ENCODE data around the gene EBNA1BP2.
"Not testable (repeated sequence)": the region's sequence is repeated elsewhere in the genome, so short reads cannot be mapped to it uniquely, and the experiment has no call there.

EBNA1BP2 gene, protein sequence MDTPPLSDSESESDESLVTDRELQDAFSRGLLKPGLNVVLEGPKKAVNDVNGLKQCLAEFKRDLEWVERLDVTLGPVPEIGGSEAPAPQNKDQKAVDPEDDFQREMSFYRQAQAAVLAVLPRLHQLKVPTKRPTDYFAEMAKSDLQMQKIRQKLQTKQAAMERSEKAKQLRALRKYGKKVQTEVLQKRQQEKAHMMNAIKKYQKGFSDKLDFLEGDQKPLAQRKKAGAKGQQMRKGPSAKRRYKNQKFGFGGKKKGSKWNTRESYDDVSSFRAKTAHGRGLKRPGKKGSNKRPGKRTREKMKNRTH

DNA sequence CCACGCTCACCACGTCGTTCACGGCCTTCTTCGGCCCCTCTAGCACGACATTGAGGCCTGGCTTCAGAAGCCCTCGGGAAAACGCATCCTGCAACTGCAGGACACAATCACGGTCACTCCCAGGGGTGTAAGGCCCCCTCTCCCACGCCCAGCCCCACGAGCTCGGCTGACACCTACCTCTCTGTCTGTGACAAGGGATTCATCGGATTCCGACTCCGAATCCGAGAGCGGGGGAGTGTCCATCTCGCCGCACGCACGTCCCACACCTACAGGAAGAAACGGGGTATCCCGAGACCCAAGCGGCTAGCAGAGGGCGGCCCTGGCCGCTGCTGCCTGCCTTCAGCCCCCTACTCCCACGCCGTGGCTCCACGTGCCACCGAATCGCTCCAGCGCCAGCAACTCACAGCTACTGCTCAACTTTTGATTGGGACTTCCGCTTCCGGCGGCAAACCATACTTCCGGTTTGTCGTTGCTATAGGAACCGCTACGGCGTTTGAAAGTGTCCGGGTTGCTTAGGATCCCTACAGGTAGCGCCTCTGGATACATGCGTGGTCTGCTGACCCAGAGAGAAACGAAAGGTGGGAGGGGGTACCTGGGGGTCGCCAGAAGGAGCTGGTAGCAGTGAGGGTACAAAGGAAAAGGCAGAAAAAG is at the start of gene EBNA1BP2, which contains the start of gene CFAP57:
TSS of gene EBNA1BP2 (minus strand) at position 415 of the 651 bp plus-strand sequence. CDS start at position 243, 172 bp downstream.
TSS of gene CFAP57 (plus strand) at position 455 of the 651 bp plus-strand sequence. CDS start 424 bp downstream, outside the sequence.
- DNase-seq, result peak; percentile 94

- no peak for DNase-seq
Observed at GRCh38 chr1:43221797-43222196, 49.7 kb upstream of the EBNA1BP2 start.

GRCh38 chr1:43220905-43221778 is 49.1 kb upstream of the EBNA1BP2 start:
- DNase-seq, result no peak

- no peak for DNase-seq
Observed at GRCh38 chr1:43217747-43218146, 45.7 kb upstream of the EBNA1BP2 start.

GRCh38 chr1:43214501-43215444 is 42.7 kb upstream of the EBNA1BP2 start:
- no peak for DNase-seq

DNA sequence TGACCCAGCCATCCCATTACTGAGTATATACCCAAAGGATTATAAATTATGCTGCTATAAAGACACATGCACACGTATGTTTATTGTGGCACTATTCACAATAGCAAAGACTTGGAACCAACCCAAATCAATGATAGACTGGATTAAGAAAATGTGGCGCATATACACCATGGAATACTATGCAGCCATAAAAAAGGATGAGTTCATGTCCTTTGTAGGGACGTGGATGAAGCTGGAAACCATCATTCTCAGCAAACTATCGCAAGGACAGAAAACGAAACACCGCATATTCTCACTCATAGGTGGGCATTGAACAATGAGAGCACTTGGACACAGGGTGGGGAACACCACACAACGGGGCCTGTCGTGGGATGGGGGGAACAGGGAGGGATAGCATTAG is 36.2 kb upstream of the EBNA1BP2 start:
- DNase-seq, result not testable (repeated sequence)

- no peak for DNase-seq
Observed at GRCh38 chr1:43207229-43207853, 35.3 kb upstream of the EBNA1BP2 start.

DNA sequence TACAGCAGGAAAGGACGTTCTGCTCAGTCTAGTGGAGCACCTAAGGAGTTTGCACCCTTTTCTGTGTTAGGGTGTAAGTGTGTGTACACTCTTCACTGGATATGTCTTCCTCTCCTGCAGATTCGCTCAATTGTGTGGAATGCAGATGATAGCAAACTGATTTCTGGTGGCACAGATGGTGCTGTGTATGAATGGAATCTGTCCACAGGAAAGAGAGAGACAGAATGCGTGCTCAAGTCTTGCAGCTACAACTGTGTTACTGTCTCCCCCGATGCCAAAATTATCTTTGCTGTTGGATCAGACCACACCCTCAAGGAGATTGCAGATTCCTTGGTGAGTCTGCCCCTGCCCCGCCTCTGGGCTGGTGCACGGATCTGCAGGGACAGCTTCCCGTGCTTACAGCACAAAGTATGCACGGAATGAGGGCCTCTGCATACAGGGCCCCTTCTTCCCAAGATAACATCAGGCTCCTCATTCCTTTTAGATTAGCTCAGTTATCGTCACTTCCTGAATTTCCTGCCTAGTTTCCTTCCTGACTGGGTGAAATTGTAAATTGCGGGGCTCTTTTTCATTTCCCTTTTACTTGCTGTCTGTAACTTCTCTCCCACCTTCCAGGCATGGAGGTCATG is 34.6 kb upstream of the EBNA1BP2 start:
- no peak for DNase-seq

DNA sequence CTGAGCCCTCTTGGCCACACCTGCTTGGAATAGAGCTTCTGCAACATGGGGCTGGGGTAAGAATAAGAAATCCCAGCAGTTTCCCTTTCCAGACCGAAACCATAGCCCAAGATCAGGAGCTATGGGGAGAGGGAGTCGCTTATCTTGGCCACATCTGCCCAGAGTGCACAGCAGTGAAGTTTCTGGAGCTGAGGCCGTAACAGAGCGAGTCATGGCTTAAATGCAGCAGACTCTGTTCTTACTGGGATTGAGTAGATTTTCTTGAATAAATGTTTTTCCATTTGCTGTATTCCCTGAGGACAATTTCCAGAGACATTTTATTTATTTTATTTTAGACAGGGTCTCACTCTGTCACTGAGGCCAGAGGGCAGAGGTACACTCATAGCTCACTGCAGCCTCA is 33.6 kb upstream of the EBNA1BP2 start:
- DNase-seq, result no peak

DNA sequence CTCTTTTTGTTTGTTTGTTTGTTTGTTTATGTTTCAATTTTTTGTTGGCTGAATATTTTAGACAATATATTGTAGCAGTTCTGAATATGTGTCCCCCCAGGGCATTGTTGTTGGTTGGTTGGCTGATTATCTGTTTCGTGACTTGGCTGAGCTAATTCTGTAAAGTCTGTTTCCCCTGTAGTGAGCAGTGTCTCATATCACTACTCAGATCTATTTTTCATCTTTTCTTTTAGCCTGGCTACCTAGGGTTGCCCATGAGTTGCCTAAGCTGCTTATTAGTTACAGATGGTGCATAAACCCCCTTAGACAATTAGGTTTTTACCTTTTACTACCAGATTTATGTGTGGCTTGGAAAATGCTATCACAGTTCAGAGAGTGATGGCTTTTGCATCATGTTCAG is 32.3 kb upstream of the EBNA1BP2 start:
- DNase-seq, result peak; percentile 16

DNA sequence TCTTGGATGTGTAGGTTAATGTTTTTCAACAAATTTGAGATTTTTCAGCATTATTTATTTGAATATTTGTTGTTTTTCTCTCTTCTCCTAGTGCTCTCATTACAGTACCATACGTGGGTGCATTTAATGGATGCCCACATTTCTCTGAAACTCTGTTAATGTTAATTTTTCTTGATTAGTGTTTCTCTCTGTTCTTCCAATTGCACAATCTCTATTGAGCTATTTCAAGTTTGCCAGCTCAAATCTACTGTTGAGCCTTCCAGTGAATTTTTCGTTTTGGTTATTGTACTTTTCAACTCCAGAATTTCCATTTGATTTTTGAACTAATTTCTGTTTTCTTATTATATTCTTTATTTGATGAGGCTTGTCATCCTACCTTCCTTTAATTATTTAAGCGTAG is 31.8 kb upstream of the EBNA1BP2 start:
- DNase-seq, result no peak

DNA sequence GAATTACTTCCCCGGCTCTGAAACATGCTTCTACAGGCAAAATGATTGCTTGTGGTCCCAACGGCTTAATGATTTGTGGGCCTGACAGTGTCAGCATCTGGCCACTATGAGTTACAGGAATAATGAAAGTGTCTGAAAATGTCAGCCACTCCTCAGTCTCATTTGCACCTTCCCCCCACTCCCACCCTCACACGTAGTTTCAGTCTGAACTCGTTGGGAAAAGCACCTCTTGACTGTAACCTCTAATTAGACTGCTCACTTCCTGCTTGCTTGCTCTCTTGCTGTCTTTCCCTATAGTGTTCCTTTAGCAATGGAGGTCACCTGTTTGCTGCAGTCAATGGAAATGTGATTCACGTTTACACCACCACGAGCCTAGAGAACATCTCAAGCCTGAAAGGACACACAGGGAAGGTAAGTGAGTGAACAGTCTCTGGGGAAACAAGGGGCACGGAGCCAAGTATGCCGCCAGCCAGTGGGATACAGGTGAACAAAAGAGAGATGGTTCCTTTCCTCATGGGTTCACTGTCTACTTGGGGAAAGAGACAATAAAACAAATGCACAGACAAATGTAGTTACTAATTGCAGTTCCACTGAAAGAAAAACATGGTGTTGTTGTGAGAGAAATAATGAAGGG is 27.1 kb upstream of the EBNA1BP2 start:
- DNase-seq, result peak; percentile 15

DNA sequence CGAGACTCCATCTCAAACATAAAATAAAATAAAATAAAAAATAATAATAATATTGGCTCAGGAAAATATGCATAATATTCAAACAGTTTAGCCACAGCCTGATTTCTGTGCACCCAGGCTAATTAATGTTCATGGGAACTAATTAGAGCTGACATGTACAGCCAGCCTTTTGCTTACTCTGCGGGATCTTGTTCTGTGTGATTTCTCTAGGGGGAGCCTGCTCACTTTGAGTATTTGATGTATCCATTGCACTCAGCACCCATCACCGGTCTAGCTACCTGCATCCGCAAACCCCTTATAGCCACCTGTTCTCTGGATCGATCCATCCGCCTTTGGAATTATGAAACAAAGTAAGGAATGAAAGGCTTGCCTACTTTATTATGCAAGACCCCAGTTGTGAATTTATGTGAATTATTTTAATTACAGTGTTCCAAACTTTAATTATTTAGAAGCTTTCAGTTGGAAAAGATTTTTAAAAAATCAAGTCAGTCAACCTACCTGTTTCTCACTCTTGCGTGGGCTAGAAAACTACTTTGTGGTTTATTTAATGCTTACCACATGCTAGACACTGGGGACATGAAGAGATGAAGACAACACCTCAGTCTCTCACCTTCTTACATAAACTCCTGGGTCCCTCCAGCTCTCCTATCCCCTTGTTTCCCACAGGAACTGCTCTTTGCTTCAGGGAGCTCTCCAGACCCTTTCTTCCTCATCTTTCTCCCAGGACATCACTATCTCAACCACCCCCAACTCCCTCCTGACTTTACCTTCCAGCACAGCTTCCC is 25.4 kb upstream of the EBNA1BP2 start:
- DNase-seq, result no peak

- DNase-seq, result no peak
Observed at GRCh38 chr1:43194509-43194908, 22.4 kb upstream of the EBNA1BP2 start.

GRCh38 chr1:43188106-43188505 is 16.0 kb upstream of the EBNA1BP2 start:
- no peak for DNase-seq

GRCh38 chr1:43184995-43185394 is 12.9 kb upstream of the EBNA1BP2 start:
- no peak for DNase-seq

- no peak for DNase-seq
Observed at GRCh38 chr1:43184388-43184787, 12.3 kb upstream of the EBNA1BP2 start.

- no peak for DNase-seq
Observed at GRCh38 chr1:43177691-43178090, 5.6 kb upstream of the EBNA1BP2 start.

- no peak for DNase-seq
Observed at GRCh38 chr1:43174873-43175272, 2.8 kb upstream of the EBNA1BP2 start.

- peak; percentile 91 for DNase-seq
Observed at GRCh38 chr1:43172527-43172972, 460 bp upstream of the EBNA1BP2 start.
